Measurements from ENCODE around the gene HOXD10.

The HOXD10 gene

GRCh38 chr2:176152350-176153181, 36.0 kb downstream of the HOXD10 start:
- DNase-seq, result no peak

- no peak for DNase-seq
Measured at GRCh38 chr2:176154576-176155252, 38.1 kb downstream of the HOXD10 start.

- DNase-seq, result no peak
Measured at GRCh38 chr2:176155356-176156044, 38.9 kb downstream of the HOXD10 start.

GRCh38 chr2:176156301-176156806, 39.8 kb downstream of the HOXD10 start:
- no peak for DNase-seq

GRCh38 chr2:176156807-176157498, 40.4 kb downstream of the HOXD10 start, which contains the start of gene HOXD3:
Gene HOXD3, plus strand, starts transcription at chr2:176157307. Its CDS starts 11,808 bp downstream, at chr2:176169115.
- no peak for DNase-seq

GRCh38 chr2:176157499-176158185, 41.1 kb downstream of the HOXD10 start:
- no peak for DNase-seq

- DNase-seq, result no peak
Measured at GRCh38 chr2:176158186-176158591, 41.6 kb downstream of the HOXD10 start.

- no peak for DNase-seq
Measured at GRCh38 chr2:176158855-176159662, 42.5 kb downstream of the HOXD10 start.

GRCh38 chr2:176159663-176160250, 43.2 kb downstream of the HOXD10 start:
- DNase-seq, result no peak

GRCh38 chr2:176160251-176160985, 43.8 kb downstream of the HOXD10 start:
- no peak for DNase-seq

- no peak for DNase-seq
Measured at GRCh38 chr2:176160986-176161824, 44.6 kb downstream of the HOXD10 start.

- DNase-seq, result no peak
Measured at GRCh38 chr2:176161825-176162626, 45.4 kb downstream of the HOXD10 start.

- DNase-seq, result no peak
Measured at GRCh38 chr2:176162911-176163671, 46.5 kb downstream of the HOXD10 start.

GRCh38 chr2:176163672-176164056, 47.1 kb downstream of the HOXD10 start:
- DNase-seq, result no peak

- DNase-seq, result no peak
Measured at GRCh38 chr2:176164201-176164600, 47.6 kb downstream of the HOXD10 start.

- no peak for DNase-seq
Measured at GRCh38 chr2:176164611-176165369, 48.2 kb downstream of the HOXD10 start.
